ENCODE data around the gene CDH11. TPM values are rescaled to one million over a fixed set of nuclear protein-coding genes. Genes with fewer than 3 reads are reported as not detected.
A peak's percentile ranks its signal among the peaks of the same experiment; 100 is the strongest.

CDH11 gene
- total and polyA plus RNA-seq, 10 donors: 4.3 to 721 (median 305) TPM

GRCh38 chr16:65045961-65046360 is 75.9 kb downstream of the CDH11 start:
- WGBS, 5 donors: 80 to 89% (median 81%) methylated on average over 7 of the region's 7 CpGs
- intact Hi-C loops (cut with DNase I; ENCODE audit: low total_unique reads): no loop called here
- H3K4me3 ChIP-seq: no peak overlapping the region
- no peaks in the 10 kb centered on the region for H3K27me3 ChIP-seq (replicated peaks in 1 of 7)
- TF ChIP-seq POLR2AphosphoS5 (IDR thresholded peaks at IDR 0.05) (no peak), POLR2A (IDR thresholded peaks at IDR 0.05) (no peak), CTCF (IDR thresholded peaks at IDR 0.05 in 8 of 11, conservative IDR thresholded peaks at IDR 0.05 in 3 of 11) (no peak)
- peaks cover 0 to 5% (median 0%) of the 10 kb centered on the region in 6 donors for H3K4me1 ChIP-seq
- no peak overlapping the region for H3K27ac ChIP-seq
- no peak for DNase-seq
- H3K36me3 ChIP-seq: peaks cover 0 to 53% (median 0%) of the 10 kb centered on the region in 6 donors
- H3K9me3 ChIP-seq: peaks cover 0 to 11% (median 0%) of the 10 kb centered on the region in 8 donors

- no peak for TF ChIP-seq POLR2A (IDR thresholded peaks at IDR 0.05)
- peak in 1 of 3 donors; percentile 17 for TF ChIP-seq POLR2AphosphoS5 (IDR thresholded peaks at IDR 0.05)
- TF ChIP-seq CTCF (IDR thresholded peaks at IDR 0.05 in 8 of 11, conservative IDR thresholded peaks at IDR 0.05 in 3 of 11): no peak
- Histone ChIP-seq H3K36me3 (peaks cover 0 to 47% (median 0%) of the 10 kb centered on the region in 6 donors), H3K27me3 (replicated peaks in 1 of 7) (no peaks in the 10 kb centered on the region), H3K4me3 (no peak overlapping the region), H3K4me1 (peaks cover 0 to 5% (median 0%) of the 10 kb centered on the region in 6 donors), H3K27ac (no peak overlapping the region), H3K9me3 (peaks cover 0 to 11% (median 0%) of the 10 kb centered on the region in 8 donors)
- WGBS, 5 donors: 42 to 60% (median 49%) methylated on average over 5 of the region's 5 CpGs
- DNase-seq: no peak
- intact Hi-C loops (cut with DNase I; ENCODE audit: low total_unique reads): no loop called here
Measured at GRCh38 chr16:65044873-65045272, 77.0 kb downstream of the CDH11 start.

GRCh38 chr16:65044026-65044425 is 77.8 kb downstream of the CDH11 start:
- WGBS, 5 donors: 81 to 91% (median 90%) methylated on average over 2 of the region's 2 CpGs
- intact Hi-C loops (cut with DNase I; ENCODE audit: low total_unique reads): no loop called here
- H3K4me3 ChIP-seq: no peak overlapping the region

More at GRCh38 chr16:65044026-65044425, 77.8 kb downstream of the CDH11 start:
- Histone ChIP-seq H3K27ac (no peak overlapping the region), H3K4me1 (peaks cover 0 to 5% (median 0%) of the 10 kb centered on the region in 6 donors), H3K9me3 (peaks cover 0 to 11% (median 0%) of the 10 kb centered on the region in 8 donors), H3K27me3 (replicated peaks in 1 of 7) (no peaks in the 10 kb centered on the region), H3K36me3 (peaks cover 0 to 44% (median 0%) of the 10 kb centered on the region in 6 donors)
- no peak for DNase-seq
- TF ChIP-seq POLR2AphosphoS5 (IDR thresholded peaks at IDR 0.05) (no peak), POLR2A (IDR thresholded peaks at IDR 0.05) (no peak), CTCF (IDR thresholded peaks at IDR 0.05 in 8 of 11, conservative IDR thresholded peaks at IDR 0.05 in 3 of 11) (no peak)

All from spleen (tissue), 11 donors.